ENCODE results near the gene CLASP2. TPM values are rescaled to one million over a fixed set of nuclear protein-coding genes. Genes with fewer than 3 reads are reported as not detected.
A peak's percentile ranks its signal among the peaks of the same experiment; 100 is the strongest.

CLASP2 gene
- total and polyA plus RNA-seq, 2 of the 4 experiments (the other 2 are of a cell fraction), result 11.9 to 49.1 TPM

DNA sequence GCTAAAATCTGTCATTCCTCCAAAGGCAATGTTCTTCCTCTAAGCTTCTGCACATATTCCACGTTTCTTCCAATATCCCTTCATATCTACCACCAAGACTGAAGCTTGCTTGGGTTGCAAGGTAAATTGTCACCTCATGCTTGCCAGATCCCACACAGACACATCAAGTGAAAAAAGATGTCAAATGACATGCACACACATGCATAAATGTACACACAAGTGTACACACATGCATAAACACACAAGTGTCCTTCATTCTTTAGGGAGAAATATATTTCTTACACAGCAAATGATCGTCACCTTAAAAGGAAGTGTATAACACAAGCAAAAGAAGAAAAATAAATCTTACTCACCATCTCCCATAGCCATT lies 59.4 kb downstream of the CLASP2 start:
- no TSS peak for BruUV-seq (replicated peaks)
- Histone ChIP-seq H3K23ac (ENCODE audit: low read depth, low read length) (peak overlapping the region; percentile 73; the same call in 1 of the 2 replicates), H2AK5ac (ENCODE audit: low read depth, low read length) (peak overlapping the region; percentile 33; the same call in 1 of the 2 replicates), H3K36me3 (ENCODE audit: control insufficient read depth, insufficient read depth, low read length) (no peaks in the 10 kb centered on the region), H3K27me3 (ENCODE audit: control insufficient read depth, insufficient read depth, low read length) (no peaks in the 10 kb centered on the region), H2BK20ac (ENCODE audit: low read depth, low read length) (peak overlapping the region; percentile 40; the same call in 1 of the 2 replicates), H3K9me1 (ENCODE audit: insufficient read depth, low read length) (no peaks in the 10 kb centered on the region), H4K20me1 (ENCODE audit: insufficient read depth, low read length) (no peaks in the 10 kb centered on the region), H2AFZ (replicated peaks; ENCODE audit: low read length, poor library complexity) (peak overlapping the region; percentile 49), H3K14ac (replicated peaks; ENCODE audit: low read depth, low read length) (peak overlapping the region; percentile 73), H2BK120ac (ENCODE audit: low read depth, low read length) (peak overlapping the region; percentile 65; the same call in 1 of the 2 replicates), H3K4me1 (ENCODE audit: control insufficient read depth, insufficient read depth, low read length) (peaks cover 4% of the 10 kb centered on the region), H4K5ac (ENCODE audit: low read depth, low read length) (peak overlapping the region; percentile 15; the same call in 1 of the 2 replicates), H3K27ac (ENCODE audit: insufficient read depth, low read length) (peak overlapping the region; percentile 45; the same call in 1 of the 2 replicates), H4K91ac (ENCODE audit: insufficient read depth, low read depth, low read length) (peak overlapping the region; percentile 64; the same call in 1 of the 2 replicates), H3K18ac (ENCODE audit: low read depth, low read length) (peak overlapping the region; percentile 39; the same call in 1 of the 2 replicates), H3K9me3 (ENCODE audit: control insufficient read depth, insufficient read depth, low read length) (no peaks in the 10 kb centered on the region), H3K56ac (ENCODE audit: extremely low read depth, insufficient read depth, low read length) (no peak overlapping the region), H3K4ac (ENCODE audit: low read depth, low read length) (peak overlapping the region; percentile 75), H3K79me1 (ENCODE audit: low read depth in 1 of 2, low read length in 2 of 2) (peaks cover 10 to 21% of the 10 kb centered on the region in 2 experiments; a peak in 3 of 4 replicates), H3K9ac (ENCODE audit: low read depth, low read length) (no peak overlapping the region; the same call in 1 of the 2 replicates), H2AK9ac (replicated peaks; ENCODE audit: low read depth, low read length, poor library complexity) (no peak overlapping the region), H3K4me3 (ENCODE audit: insufficient read depth, low read depth, low read length) (peak overlapping the region; percentile 31; the same call in 1 of the 2 replicates), H2BK15ac (ENCODE audit: low read depth, low read length) (no peak overlapping the region), H4K8ac (ENCODE audit: low read depth in 2 of 2, low read length in 2 of 2) (peak overlapping the region in 1 of 2 experiments; percentile 69; a peak in 2 of 4 replicates), H3K4me2 (ENCODE audit: low read depth, low read length) (peak overlapping the region; percentile 81), H2BK5ac (ENCODE audit: low read depth, low read length, poor library complexity, severe bottlenecking) (peak overlapping the region; percentile 89)
- ChIA-PET CTCF (interaction anchor here (0.8 to 1.7 kb wide), 4 partner anchors 12 to 129 kb away, joined by 3 to 6 read pairs (median 4); no protein-coding TSS in a partner anchor), POLR2A (ENCODE audit: unreplicated experiment) (no interaction called here)
- dilution Hi-C loops (cut with HindIII; ENCODE audit: low sequenced_read_pairs, unreplicated experiment) (no loop called here), in situ Hi-C loops (cut with MboI; ENCODE audit: low sequenced_read_pairs) (no loop called here), intact Hi-C loops (cut with micrococcal nuclease) (loop anchor here (5.0 kb wide), 1 partner anchor 59 kb away; the partner anchor contains the start of gene CLASP2)
- ATAC-seq (ENCODE audit: low read depth) (no peak), DNase-seq (no peak)
- 17% methylated on average over 1 of the region's 2 CpGs; no CpG with 5 or more reads in 1 of the 2 experiments for WGBS, 2 experiments (ENCODE audit: extremely low coverage in 2 of 2, insufficient read length in 1 of 2)
- no peak for TF ChIP-seq CEBPB (IDR thresholded peaks at IDR 0.05; ENCODE audit: low read depth, low read length)
- no peak for TF ChIP-seq BHLHE40 (IDR thresholded peaks at IDR 0.05; ENCODE audit: low read depth, low read length)
- no peak for TF ChIP-seq FOS (IDR thresholded peaks at IDR 0.05; ENCODE audit: low read depth, low read length)
- TF ChIP-seq RAD21 (IDR thresholded peaks at IDR 0.05; ENCODE audit: low read length), result no peak
- TF ChIP-seq RFX5 (IDR thresholded peaks at IDR 0.05; ENCODE audit: low read depth, low read length), result no peak

All from IMR-90 (cell line).